Measurements from ENCODE around the gene EPS8L2. TPM values are rescaled to one million over a fixed set of nuclear protein-coding genes. Genes with fewer than 3 reads are reported as not detected.

EPS8L2 gene
- 76.7 TPM for total RNA-seq

DNA sequence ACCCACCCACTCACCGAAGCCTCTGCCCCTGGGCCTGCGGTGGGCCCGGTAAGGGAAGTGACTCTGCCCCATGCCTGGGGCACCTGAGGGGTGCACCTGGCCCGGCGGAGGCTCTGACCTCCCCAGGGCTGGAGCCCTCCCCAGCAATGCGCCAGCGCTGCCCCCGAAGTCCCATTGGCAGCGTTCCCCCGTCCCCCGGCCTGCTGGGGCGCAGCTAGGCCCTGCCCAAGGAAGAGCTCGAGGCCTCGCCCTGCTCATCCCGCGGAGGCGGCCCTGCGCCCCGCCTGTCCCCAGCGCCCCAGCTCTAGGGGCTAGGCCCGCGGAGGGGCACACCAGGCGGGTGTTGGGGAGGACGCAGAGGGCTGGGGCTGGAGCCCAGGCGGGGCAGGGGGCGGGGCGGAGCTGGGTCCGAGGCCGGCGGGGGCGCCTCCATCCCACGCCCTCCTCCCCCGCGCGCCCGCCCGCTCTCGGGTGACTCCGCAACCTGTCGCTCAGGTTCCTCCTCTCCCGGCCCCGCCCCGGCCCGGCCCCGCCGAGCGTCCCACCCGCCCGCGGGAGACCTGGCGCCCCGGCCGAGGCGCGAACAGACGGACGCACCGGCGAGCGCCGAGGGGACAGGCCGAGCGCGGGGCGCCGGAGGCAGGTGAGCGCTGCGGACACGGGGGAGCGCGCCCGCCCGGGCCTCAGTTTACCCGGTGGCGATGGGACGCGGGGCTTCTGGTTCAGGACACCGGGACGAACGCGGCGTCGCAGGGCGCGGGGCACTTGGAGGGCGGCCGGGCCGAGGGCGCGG is at the start of gene EPS8L2:
EPS8L2 (plus strand) TSS at position 586 of the 793 bp plus-strand sequence. CDS start 3,177 bp downstream, outside the sequence.
- Histone ChIP-seq H3K4me1 (peaks cover 0 to 34% of the 10 kb centered on the region in 2 donors), H3K36me3 (peaks cover 5 to 7% of the 10 kb centered on the region in 2 donors), H3K27me3 (no peaks in the 10 kb centered on the region), H3K27ac (peak within 1 kb of the TSS; percentile 90 to 96), H3K9me3 (no peaks in the 10 kb centered on the region), H3K4me3 (peak within 1 kb of the TSS; percentile 67 to 72)
- no peak for DNase-seq (ENCODE audit: low spot score in 2 of 2)
- intact Hi-C loops (cut with DNase I): loop anchor here (1.0 kb wide), 2 partner anchors 11 to 21 kb away; partner anchors contain the start of genes DEAF1 and TMEM80
- TF ChIP-seq, protein P1, sequence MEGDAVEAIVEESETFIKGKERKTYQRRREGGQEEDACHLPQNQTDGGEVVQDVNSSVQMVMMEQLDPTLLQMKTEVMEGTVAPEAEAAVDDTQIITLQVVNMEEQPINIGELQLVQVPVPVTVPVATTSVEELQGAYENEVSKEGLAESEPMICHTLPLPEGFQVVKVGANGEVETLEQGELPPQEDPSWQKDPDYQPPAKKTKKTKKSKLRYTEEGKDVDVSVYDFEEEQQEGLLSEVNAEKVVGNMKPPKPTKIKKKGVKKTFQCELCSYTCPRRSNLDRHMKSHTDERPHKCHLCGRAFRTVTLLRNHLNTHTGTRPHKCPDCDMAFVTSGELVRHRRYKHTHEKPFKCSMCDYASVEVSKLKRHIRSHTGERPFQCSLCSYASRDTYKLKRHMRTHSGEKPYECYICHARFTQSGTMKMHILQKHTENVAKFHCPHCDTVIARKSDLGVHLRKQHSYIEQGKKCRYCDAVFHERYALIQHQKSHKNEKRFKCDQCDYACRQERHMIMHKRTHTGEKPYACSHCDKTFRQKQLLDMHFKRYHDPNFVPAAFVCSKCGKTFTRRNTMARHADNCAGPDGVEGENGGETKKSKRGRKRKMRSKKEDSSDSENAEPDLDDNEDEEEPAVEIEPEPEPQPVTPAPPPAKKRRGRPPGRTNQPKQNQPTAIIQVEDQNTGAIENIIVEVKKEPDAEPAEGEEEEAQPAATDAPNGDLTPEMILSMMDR (IDR thresholded peaks at IDR 0.05): no peak

DNA sequence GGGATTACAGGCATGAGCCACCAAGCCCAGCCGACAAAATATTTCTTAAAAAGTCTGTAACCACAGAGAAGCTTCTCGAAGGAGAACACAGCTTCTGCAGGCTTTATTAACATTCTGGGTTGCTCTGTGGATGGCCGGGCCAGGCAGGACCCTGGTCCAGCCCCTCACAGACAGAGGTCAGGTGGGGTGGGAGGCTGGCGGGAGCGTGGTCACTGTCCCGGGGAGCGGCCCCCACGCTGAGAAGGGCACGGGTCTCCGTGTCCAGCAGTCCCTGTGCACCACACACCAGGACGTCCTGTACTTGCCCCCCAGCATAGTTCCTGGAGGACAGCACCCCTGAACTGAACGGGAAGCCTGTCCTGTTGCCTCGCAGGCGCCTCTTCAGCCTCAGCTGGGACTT is 49.6 kb upstream of the EPS8L2 start:
- Histone ChIP-seq H3K27me3 (no peaks in the 10 kb centered on the region), H3K27ac (no peak overlapping the region), H3K9me3 (no peaks in the 10 kb centered on the region), H3K36me3 (peaks cover 27 to 56% of the 10 kb centered on the region in 2 donors), H3K4me1 (no peaks in the 10 kb centered on the region), H3K4me3 (no peak overlapping the region)
- intact Hi-C loops (cut with DNase I): no loop called here
- DNase-seq (ENCODE audit: low spot score in 2 of 2): no peak
- TF ChIP-seq, protein P1 (IDR thresholded peaks at IDR 0.05): no peak

DNA sequence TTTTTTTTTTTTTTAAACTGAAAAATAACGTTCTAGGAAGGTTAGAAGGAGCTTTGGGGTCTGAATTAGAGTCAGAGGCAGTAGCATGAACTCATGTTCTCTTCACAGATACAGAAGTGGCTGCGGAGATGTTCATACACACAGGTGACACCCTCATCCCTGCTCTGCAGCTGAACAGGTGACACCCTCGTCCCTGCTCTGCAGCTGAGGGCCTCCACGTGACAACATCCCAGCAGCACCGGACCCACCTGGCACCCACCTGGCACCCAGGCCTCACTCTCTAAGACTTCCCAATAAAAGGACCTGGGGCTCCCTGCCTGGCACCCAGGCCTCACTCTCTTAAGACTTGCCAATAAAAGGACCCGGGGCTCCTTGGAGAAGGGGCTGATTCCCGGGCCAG is 49.2 kb upstream of the EPS8L2 start:
- Histone ChIP-seq H3K4me1 (no peaks in the 10 kb centered on the region), H3K27me3 (no peaks in the 10 kb centered on the region), H3K9me3 (no peaks in the 10 kb centered on the region), H3K4me3 (no peak overlapping the region), H3K27ac (no peak overlapping the region), H3K36me3 (peaks cover 30 to 58% of the 10 kb centered on the region in 2 donors)
- DNase-seq (ENCODE audit: low spot score in 2 of 2): no peak
- intact Hi-C loops (cut with DNase I): no loop called here
- TF ChIP-seq, protein P1 (IDR thresholded peaks at IDR 0.05): no peak

DNA sequence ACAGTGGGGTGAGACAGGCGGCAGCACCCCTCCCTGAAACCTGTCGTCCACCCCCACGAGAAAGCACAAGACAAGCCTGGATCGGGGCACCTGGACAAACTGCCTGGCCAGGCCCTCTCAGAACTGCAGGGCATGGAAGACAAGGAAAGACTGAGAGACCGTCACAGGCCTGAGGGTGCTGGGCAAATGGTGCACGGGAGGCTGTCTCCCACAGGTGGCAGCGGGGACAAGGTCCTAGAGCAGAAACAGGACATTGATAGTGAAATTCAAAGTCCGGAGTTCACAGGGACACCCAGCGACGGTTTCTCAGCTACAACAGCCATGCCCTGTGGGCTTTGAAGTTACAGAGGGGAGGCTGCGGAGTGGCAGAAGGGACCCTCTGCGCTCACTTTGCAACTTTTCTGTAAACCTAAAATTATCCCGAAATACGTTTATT is 48.3 kb upstream of the EPS8L2 start:
- TF ChIP-seq, protein P1 (IDR thresholded peaks at IDR 0.05): no peak
- Histone ChIP-seq H3K27me3 (no peaks in the 10 kb centered on the region), H3K4me3 (no peak overlapping the region), H3K36me3 (peaks cover 30 to 53% of the 10 kb centered on the region in 2 donors), H3K9me3 (no peaks in the 10 kb centered on the region), H3K4me1 (no peaks in the 10 kb centered on the region), H3K27ac (no peak overlapping the region)
- no peak for DNase-seq (ENCODE audit: low spot score in 2 of 2)
- intact Hi-C loops (cut with DNase I): no loop called here

DNA sequence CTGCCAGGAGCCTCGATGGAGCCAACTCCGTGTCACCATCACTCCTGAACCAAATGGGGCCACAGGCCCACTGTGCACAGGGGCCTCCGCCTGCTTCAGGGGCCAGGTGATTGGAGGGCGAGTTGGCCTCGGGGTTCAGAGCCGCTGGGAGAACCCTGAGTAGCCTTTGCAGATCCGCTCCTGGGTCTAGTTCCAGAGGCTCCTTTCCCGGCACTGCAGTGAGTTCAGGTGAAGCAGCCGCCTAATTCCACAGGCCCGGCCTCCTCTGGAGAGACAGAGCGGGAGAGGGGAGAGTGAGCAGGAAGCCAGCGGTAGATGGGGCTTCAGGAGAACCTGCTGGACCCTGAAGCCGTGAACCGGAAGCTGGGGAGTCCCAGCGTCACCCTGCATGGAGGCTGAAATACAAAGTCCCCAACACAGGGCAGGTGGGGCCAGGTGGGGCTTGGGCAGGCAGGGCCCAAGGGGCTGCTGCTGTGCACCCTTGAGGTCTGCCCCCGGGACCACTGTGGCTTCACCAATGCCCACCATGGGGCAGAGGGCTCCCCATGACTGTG is 46.4 kb upstream of the EPS8L2 start:
- H3K36me3 ChIP-seq: peaks cover 35 to 51% of the 10 kb centered on the region in 2 donors
- intact Hi-C loops (cut with DNase I): no loop called here
- TF ChIP-seq, protein P1 (IDR thresholded peaks at IDR 0.05): no peak
- no peaks in the 10 kb centered on the region for H3K4me1 ChIP-seq
- DNase-seq (ENCODE audit: low spot score in 2 of 2): no peak
- H3K27me3 ChIP-seq: no peaks in the 10 kb centered on the region
- no peak overlapping the region for H3K4me3 ChIP-seq
- no peak overlapping the region for H3K27ac ChIP-seq
- H3K9me3 ChIP-seq: no peaks in the 10 kb centered on the region

Measured in ascending aorta (tissue), 2 donors.